Fibroblast of lung (primary cell): ENCODE measurements around the gene RFX1. TPM values are rescaled to one million over a fixed set of nuclear protein-coding genes. Genes with fewer than 3 reads are reported as not detected.

ENCODE experiments used
- DNase-seq, 2 donors: peaks; one replicate each; pipeline versions ENCODE4 v3.0.0 to v3.0.0-alpha.2; 2010; ENCODE audit warnings: low read depth in 2 of 2
- H2AFZ ChIP-seq: 2 replicates; pipeline ENCODE4 v1.5.1; 2012; ENCODE audit warnings: low read length, control low read depth, inconsistent platforms
- H3K27ac ChIP-seq: 2 replicates; pipeline ENCODE4 v1.5.1; 2011; ENCODE audit warnings: low read length, control low read depth; ENCODE audit not compliant: insufficient read depth
- H3K27me3 ChIP-seq: 2 replicates; pipeline ENCODE4 v1.5.1; 2011; ENCODE audit warnings: mild to moderate bottlenecking, low read length; ENCODE audit not compliant: control insufficient read depth, insufficient read depth
- H3K36me3 ChIP-seq: 2 replicates; pipeline ENCODE4 v1.5.1; 2011; ENCODE audit warnings: low read length; ENCODE audit not compliant: control insufficient read depth, insufficient read depth
- H3K4me1 ChIP-seq: 2 replicates; pipeline ENCODE4 v1.5.1; 2011; ENCODE audit warnings: low read length; ENCODE audit not compliant: control insufficient read depth, insufficient read depth; ENCODE audit errors: extremely low read depth
- H3K4me2 ChIP-seq: 2 replicates; pipeline ENCODE4 v1.5.1; 2011; ENCODE audit warnings: low read length, control low read depth; ENCODE audit not compliant: insufficient read depth; ENCODE audit errors: extremely low read depth
- H3K4me3 ChIP-seq, 4 experiments: fragments of 200-600 bp in 1 of 4; sonication (generic) in 1 of 4; replicated peaks in 1 of 4; 2 replicates each; pipeline ENCODE4 v1.5.1; 2011 to 2016; ENCODE audit warnings: low read length in 4 of 4, low read depth in 3 of 4, mild to moderate bottlenecking in 3 of 4, control low read depth in 2 of 4, inconsistent platforms in 1 of 4, mixed read lengths in 1 of 4; ENCODE audit not compliant: insufficient read depth in 1 of 4; ENCODE audit errors: control extremely low read depth in 1 of 4
- H3K79me2 ChIP-seq: 2 replicates; pipeline ENCODE4 v1.5.1; 2012; ENCODE audit warnings: mild to moderate bottlenecking, low read length, inconsistent platforms; ENCODE audit not compliant: control insufficient read depth, insufficient read depth
- H3K9ac ChIP-seq: 2 replicates; pipeline ENCODE4 v1.5.1; 2011; ENCODE audit warnings: mild to moderate bottlenecking, low read length, control low read depth; ENCODE audit not compliant: insufficient read depth
- H3K9me3 ChIP-seq: 2 replicates; pipeline ENCODE4 v1.5.1; 2012; ENCODE audit warnings: low read depth, low read length; ENCODE audit not compliant: control insufficient read depth, insufficient read depth
- H4K20me1 ChIP-seq: 2 replicates; pipeline ENCODE4 v1.5.1; 2011; ENCODE audit warnings: low read length; ENCODE audit not compliant: control insufficient read depth, insufficient read depth; ENCODE audit errors: extremely low read depth
- EZH2 ChIP-seq: IDR thresholded peaks from 2 replicates; pipeline ENCODE4 v1.5.1; 2012; ENCODE audit warnings: low read length, control low read depth, mild to moderate bottlenecking; ENCODE audit errors: missing control alignments
- polyA plus RNA-seq, 2 donors: library from polyadenylated mRNA; depleted of rRNA in 1 of 2; stranded (reverse) in 1 of 2; unstranded in 1 of 2; fragments of >200 nt; gene quantifications; 2 replicates each; pipeline ENCODE4 v1.2.1, GENCODE V29; 2011 to 2012; ENCODE audit warnings: missing spikeins in 1 of 2
- total RNA-seq: library from RNA; depleted of rRNA; stranded (reverse); fragments of >200 nt; gene quantifications from 2 replicates; pipeline ENCODE4 v1.2.1, GENCODE V29; 2014
- TF ChIP-seq, protein P1 (sequence below), 2 donors: IDR thresholded peaks in 1 of 2; conservative IDR thresholded peaks in 1 of 2; 1 replicate in 1 of 2; 2 replicates in 1 of 2; pipeline ENCODE4 v1.5.1; 2011 to 2012; ENCODE audit warnings: low read length in 2 of 2, control low read depth in 1 of 2, inconsistent platforms in 1 of 2, low read depth in 1 of 2, mild to moderate bottlenecking in 1 of 2

The RFX1 gene
- total and polyA plus RNA-seq, 2 donors (not counting 1 experiment from before 2014, with no cell fraction given): 0.44 to 2.6 TPM

DNA sequence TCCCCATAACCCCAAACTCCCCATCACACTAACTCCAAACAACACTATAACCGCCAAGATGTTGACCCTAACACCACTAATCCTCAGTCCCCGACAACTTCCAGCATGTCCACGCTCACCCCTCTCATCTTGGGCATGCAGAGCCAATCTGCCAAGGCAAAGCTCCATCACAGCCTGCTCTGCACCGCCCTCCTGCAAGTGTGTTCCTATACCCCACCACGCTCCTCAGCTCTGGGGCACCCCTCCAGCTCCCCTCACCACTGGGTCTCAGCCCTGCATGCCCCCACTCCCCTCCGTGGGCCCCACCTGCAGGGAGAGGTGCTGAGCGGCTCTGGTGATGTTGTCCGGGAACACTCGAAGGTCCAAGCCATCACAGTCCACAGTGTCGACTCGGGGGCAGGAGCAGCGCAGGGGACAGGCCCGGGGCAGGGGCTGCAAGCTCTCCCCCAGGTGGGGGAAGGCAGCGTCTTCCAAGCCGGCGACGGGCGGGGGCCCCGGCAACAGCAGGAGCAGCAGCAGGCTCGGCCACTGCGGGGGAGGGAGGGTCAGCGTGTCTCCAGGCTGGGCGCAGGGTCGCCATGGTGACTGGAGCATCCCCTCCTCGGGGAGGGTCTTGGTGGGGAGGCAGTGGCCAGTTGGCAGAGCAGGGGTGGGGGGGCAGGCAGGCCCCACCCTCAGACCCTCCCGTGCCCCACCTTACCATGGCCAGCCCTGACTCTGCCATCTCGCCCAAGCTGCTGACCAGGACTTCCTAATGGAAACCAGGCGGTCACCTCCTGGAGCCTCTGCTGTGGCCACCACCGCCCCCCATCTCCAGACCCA lies 68.4 kb downstream of the RFX1 start:
- peak in 1 of 2 donors; percentile 60 for DNase-seq
- H3K27me3 ChIP-seq: no peaks in the 10 kb centered on the region
- peak overlapping the region; percentile 20 to 65 (median 32) for H3K4me3 ChIP-seq
- no peak overlapping the region for H3K27ac ChIP-seq
- H3K36me3 ChIP-seq: no peaks in the 10 kb centered on the region
- H3K79me2 ChIP-seq: no peaks in the 10 kb centered on the region
- H3K4me2 ChIP-seq: peak overlapping the region; percentile 28
- peak overlapping the region; percentile 3 for H2AFZ ChIP-seq
- H3K4me1 ChIP-seq: peaks cover 6% of the 10 kb centered on the region
- H3K9me3 ChIP-seq: no peaks in the 10 kb centered on the region
- no peaks in the 10 kb centered on the region for H4K20me1 ChIP-seq
- TF ChIP-seq, protein P1, sequence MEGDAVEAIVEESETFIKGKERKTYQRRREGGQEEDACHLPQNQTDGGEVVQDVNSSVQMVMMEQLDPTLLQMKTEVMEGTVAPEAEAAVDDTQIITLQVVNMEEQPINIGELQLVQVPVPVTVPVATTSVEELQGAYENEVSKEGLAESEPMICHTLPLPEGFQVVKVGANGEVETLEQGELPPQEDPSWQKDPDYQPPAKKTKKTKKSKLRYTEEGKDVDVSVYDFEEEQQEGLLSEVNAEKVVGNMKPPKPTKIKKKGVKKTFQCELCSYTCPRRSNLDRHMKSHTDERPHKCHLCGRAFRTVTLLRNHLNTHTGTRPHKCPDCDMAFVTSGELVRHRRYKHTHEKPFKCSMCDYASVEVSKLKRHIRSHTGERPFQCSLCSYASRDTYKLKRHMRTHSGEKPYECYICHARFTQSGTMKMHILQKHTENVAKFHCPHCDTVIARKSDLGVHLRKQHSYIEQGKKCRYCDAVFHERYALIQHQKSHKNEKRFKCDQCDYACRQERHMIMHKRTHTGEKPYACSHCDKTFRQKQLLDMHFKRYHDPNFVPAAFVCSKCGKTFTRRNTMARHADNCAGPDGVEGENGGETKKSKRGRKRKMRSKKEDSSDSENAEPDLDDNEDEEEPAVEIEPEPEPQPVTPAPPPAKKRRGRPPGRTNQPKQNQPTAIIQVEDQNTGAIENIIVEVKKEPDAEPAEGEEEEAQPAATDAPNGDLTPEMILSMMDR (conservative IDR thresholded peaks at IDR 0.05 in 1 of 2, IDR thresholded peaks at IDR 0.05 in 1 of 2; ENCODE audit: low read depth in 1 of 2, low read length in 2 of 2): no peak
- no peak for TF ChIP-seq EZH2
- H3K9ac ChIP-seq: no peak overlapping the region

DNA sequence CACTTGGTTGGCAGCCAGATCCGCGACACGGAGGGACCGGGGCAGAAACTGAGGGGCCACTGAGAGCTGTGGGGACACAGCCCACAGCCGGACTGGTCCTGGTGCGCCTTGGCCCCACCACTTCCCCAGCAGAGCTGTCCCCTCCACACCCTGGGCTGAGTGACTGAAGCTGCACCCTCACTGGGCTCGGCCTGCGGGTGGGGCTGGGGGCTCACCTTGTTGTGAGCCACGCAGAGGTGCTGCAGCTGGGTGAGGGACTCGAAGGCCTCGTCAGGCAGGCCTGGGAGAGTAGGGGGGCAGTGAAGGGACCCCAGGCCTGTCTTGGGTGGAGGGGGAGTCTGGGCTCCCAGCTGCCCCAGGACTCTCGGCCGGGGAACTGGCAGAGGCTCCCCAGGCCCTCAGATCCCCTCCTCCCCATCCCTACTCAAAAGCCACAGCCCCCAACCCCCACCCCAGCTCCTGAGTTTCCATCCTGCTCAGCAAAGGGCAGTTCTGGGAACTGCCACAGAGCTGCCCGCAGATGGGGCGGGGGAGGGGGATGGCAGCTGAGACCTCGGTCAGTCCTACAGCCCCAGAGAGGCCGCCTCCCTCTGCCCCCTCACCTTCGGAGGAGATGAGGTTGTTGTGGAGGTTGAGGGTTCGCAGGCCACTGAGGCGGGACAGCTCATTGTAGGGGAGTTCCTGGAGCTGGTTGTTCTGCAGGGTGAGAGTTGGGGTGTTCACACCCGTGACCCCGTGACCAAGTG lies 70.2 kb downstream of the RFX1 start:
- no peaks in the 10 kb centered on the region for H3K27me3 ChIP-seq
- no peak overlapping the region for H3K4me2 ChIP-seq
- no peaks in the 10 kb centered on the region for H3K9me3 ChIP-seq
- H3K36me3 ChIP-seq: no peaks in the 10 kb centered on the region
- H2AFZ ChIP-seq: no peak overlapping the region
- DNase-seq: peak in 1 of 2 donors; percentile 37
- no peak overlapping the region for H3K4me3 ChIP-seq
- no peaks in the 10 kb centered on the region for H4K20me1 ChIP-seq
- H3K4me1 ChIP-seq: peaks cover 6% of the 10 kb centered on the region
- H3K9ac ChIP-seq: no peak overlapping the region
- TF ChIP-seq, protein P1 (conservative IDR thresholded peaks at IDR 0.05 in 1 of 2, IDR thresholded peaks at IDR 0.05 in 1 of 2; ENCODE audit: low read depth in 1 of 2, low read length in 2 of 2): no peak
- no peak for TF ChIP-seq EZH2
- H3K79me2 ChIP-seq: no peaks in the 10 kb centered on the region
- no peak overlapping the region for H3K27ac ChIP-seq

DNA sequence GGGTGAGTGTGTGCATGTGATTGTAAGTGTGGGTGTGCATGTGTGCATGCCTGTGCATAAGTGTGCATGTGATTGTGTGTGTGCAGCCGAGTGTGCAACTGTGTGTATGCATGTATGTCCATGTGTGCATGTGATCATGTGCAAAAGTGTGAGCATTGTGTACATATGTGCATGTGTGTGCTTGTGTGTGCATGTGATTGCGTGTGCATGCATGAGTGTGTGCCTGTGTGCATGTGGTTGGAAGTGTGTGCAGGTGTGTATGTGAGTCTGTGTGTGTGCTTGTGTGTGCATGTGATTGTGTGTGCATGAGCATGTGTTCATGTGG lies 71.4 kb downstream of the RFX1 start:
- no peak overlapping the region for H3K4me2 ChIP-seq
- no peak overlapping the region for H3K9ac ChIP-seq
- H3K4me3 ChIP-seq: no peak overlapping the region
- no peak overlapping the region for H2AFZ ChIP-seq
- peaks cover 6% of the 10 kb centered on the region for H3K4me1 ChIP-seq
- H3K79me2 ChIP-seq: no peaks in the 10 kb centered on the region
- H4K20me1 ChIP-seq: no peaks in the 10 kb centered on the region
- no peak overlapping the region for H3K27ac ChIP-seq
- no peaks in the 10 kb centered on the region for H3K9me3 ChIP-seq
- no peak for DNase-seq
- TF ChIP-seq, protein P1 (conservative IDR thresholded peaks at IDR 0.05 in 1 of 2, IDR thresholded peaks at IDR 0.05 in 1 of 2; ENCODE audit: low read depth in 1 of 2, low read length in 2 of 2): no peak
- TF ChIP-seq EZH2: no peak
- H3K27me3 ChIP-seq: no peaks in the 10 kb centered on the region
- no peaks in the 10 kb centered on the region for H3K36me3 ChIP-seq
